CD4-positive, CD25-positive, alpha-beta regulatory T cell (primary cell): ENCODE data around the gene TMEM181. TPM values are rescaled to one million over a fixed set of nuclear protein-coding genes. Genes with fewer than 3 reads are reported as not detected.

Experiments used
- ATAC-seq, 2 donors: fragments of 150-1000 bp; cut with Tn5 transposase; one replicate each; pipeline ENCODE4 v1.10.0; 2021; ENCODE audit warnings: low read depth in 2 of 2, moderate number of reproducible peaks in 2 of 2, moderate library complexity in 1 of 2
- DNase-seq, 3 donors: peaks; one replicate each; pipeline versions ENCODE4 v3.0.0 to v3.0.0-alpha.2; 2012 to 2022; ENCODE audit warnings: mixed read lengths in 1 of 3
- H3K27ac ChIP-seq: one replicate; pipeline ENCODE4 v1.7.0; 2013; ENCODE audit warnings: mild to moderate bottlenecking, low read length; ENCODE audit not compliant: insufficient read depth, poor library complexity, severe bottlenecking
- H3K27me3 ChIP-seq: one replicate; pipeline ENCODE4 v1.7.0; 2013; ENCODE audit warnings: low read length; ENCODE audit not compliant: control insufficient read depth, insufficient read depth
- H3K36me3 ChIP-seq: one replicate; pipeline ENCODE4 v1.7.0; 2013; ENCODE audit warnings: mild to moderate bottlenecking, low read length, moderate library complexity; ENCODE audit not compliant: control insufficient read depth, insufficient read depth
- H3K4me1 ChIP-seq: 2 replicates; pipeline ENCODE4 v1.7.0; 2013; ENCODE audit warnings: mild to moderate bottlenecking, low read length; ENCODE audit not compliant: insufficient read depth, control insufficient read depth, poor library complexity, severe bottlenecking
- H3K4me3 ChIP-seq: one replicate; pipeline ENCODE4 v1.7.0; 2013; ENCODE audit warnings: low read depth, mild to moderate bottlenecking, low read length, moderate library complexity
- H3K9me3 ChIP-seq, 2 experiments: 1 replicate in 1 of 2; 2 replicates in 1 of 2; pipeline ENCODE4 v1.7.0; 2013; ENCODE audit warnings: low read length in 2 of 2, mild to moderate bottlenecking in 1 of 2, moderate library complexity in 1 of 2; ENCODE audit not compliant: control insufficient read depth in 2 of 2
- H3K27ac Mint-ChIP-seq, 3 donors: one replicate each; pipeline ENCODE4 v1.8.0; 2020 to 2022; ENCODE audit warnings: mild to moderate bottlenecking in 3 of 3, mixed read lengths in 3 of 3, moderate library complexity in 2 of 3
- H3K27me3 Mint-ChIP-seq: one replicate; pipeline ENCODE4 v1.8.0; 2022; ENCODE audit warnings: mild to moderate bottlenecking, mixed read lengths
- H3K36me3 Mint-ChIP-seq: one replicate; pipeline ENCODE4 v1.8.0; 2020; ENCODE audit warnings: mixed read lengths
- H3K4me1 Mint-ChIP-seq, 4 donors: one replicate each; pipeline ENCODE4 v1.8.0; 2020 to 2022; ENCODE audit warnings: mixed read lengths in 4 of 4, mild to moderate bottlenecking in 1 of 4
- H3K4me3 Mint-ChIP-seq, 4 donors: one replicate each; pipeline ENCODE4 v1.8.0; 2020 to 2022; ENCODE audit warnings: mild to moderate bottlenecking in 4 of 4, mixed read lengths in 4 of 4, moderate library complexity in 3 of 4
- H3K9me3 Mint-ChIP-seq, 7 donors: one replicate each; pipeline ENCODE4 v1.8.0; 2020 to 2022; ENCODE audit warnings: mixed read lengths in 7 of 7, mild to moderate bottlenecking in 3 of 7, moderate library complexity in 2 of 7
- polyA plus RNA-seq, 4 donors: library from polyadenylated mRNA; unstranded; fragments of 300-500 nt; fragmentation: Illumina TruSeq; gene quantifications; one replicate each; pipeline ENCODE4 v1.2.3, GENCODE V29; 2021
- total RNA-seq: library from RNA; stranded (reverse); gene quantifications from one replicate; pipeline ENCODE4 v1.2.3, GENCODE V29; 2022

TMEM181 gene
- total and polyA plus RNA-seq, 5 donors from 2014 or later: 4.9 to 21.2 (median 5.6) TPM

GRCh38 chr6:158640519-158640918 is 80.6 kb downstream of the TMEM181 start:
- peaks cover 32 to 78% (median 56%) of the 10 kb centered on the region in 4 donors for H3K4me1 Mint-ChIP-seq
- peaks cover 31% of the 10 kb centered on the region for H3K36me3 ChIP-seq
- DNase-seq (no peak), ATAC-seq (no peak)
- peak overlapping the region; percentile 59 to 84 (median 73) for H3K4me3 Mint-ChIP-seq
- H3K4me1 ChIP-seq: peaks cover 49% of the 10 kb centered on the region
- no peaks in the 10 kb centered on the region for H3K9me3 ChIP-seq
- peaks cover 28% of the 10 kb centered on the region for H3K36me3 Mint-ChIP-seq
- peak overlapping the region; percentile 51 for H3K4me3 ChIP-seq
- H3K27ac ChIP-seq: peak overlapping the region; percentile 57
- no peaks in the 10 kb centered on the region for H3K27me3 Mint-ChIP-seq
- H3K27me3 ChIP-seq: no peaks in the 10 kb centered on the region
- H3K9me3 Mint-ChIP-seq: peaks cover 0 to 2% (median 0%) of the 10 kb centered on the region in 7 donors
- H3K27ac Mint-ChIP-seq: peak overlapping the region; percentile 76 to 83 (median 79)

GRCh38 chr6:158642097-158642601 is 82.3 kb downstream of the TMEM181 start:
- no peak for DNase-seq
- Histone ChIP-seq H3K27ac (peak overlapping the region; percentile 96), H3K9me3 (no peaks in the 10 kb centered on the region), H3K4me3 (peak overlapping the region; percentile 98), H3K4me1 (peaks cover 48% of the 10 kb centered on the region), H3K27me3 (no peaks in the 10 kb centered on the region), H3K36me3 (peaks cover 17% of the 10 kb centered on the region)
- Mint-ChIP-seq H3K9me3 (peaks cover 0 to 5% (median 0%) of the 10 kb centered on the region in 7 donors), H3K4me1 (peaks cover 37 to 78% (median 55%) of the 10 kb centered on the region in 4 donors), H3K27ac (peak overlapping the region; percentile 52 to 99 (median 98)), H3K27me3 (no peaks in the 10 kb centered on the region), H3K4me3 (peak overlapping the region; percentile 96 to 100 (median 99)), H3K36me3 (peaks cover 16% of the 10 kb centered on the region)
- ATAC-seq: no peak

- Mint-ChIP-seq H3K4me1 (peaks cover 33 to 76% (median 53%) of the 10 kb centered on the region in 4 donors), H3K9me3 (peaks cover 0 to 5% (median 0%) of the 10 kb centered on the region in 7 donors), H3K4me3 (peak overlapping the region; percentile 96 to 100 (median 99)), H3K27ac (peak overlapping the region; percentile 82 to 99 (median 98)), H3K27me3 (no peaks in the 10 kb centered on the region), H3K36me3 (peaks cover 16% of the 10 kb centered on the region)
- DNase-seq (peak in 1 of 3 donors; percentile 28), ATAC-seq (no peak)
- Histone ChIP-seq H3K4me1 (peaks cover 51% of the 10 kb centered on the region), H3K27me3 (no peaks in the 10 kb centered on the region), H3K36me3 (peaks cover 11% of the 10 kb centered on the region), H3K4me3 (peak overlapping the region; percentile 98), H3K9me3 (no peaks in the 10 kb centered on the region), H3K27ac (peak overlapping the region; percentile 96)
These were observed 83.9 kb downstream of the TMEM181 start for GRCh38 chr6:158643836-158644230.

DNA sequence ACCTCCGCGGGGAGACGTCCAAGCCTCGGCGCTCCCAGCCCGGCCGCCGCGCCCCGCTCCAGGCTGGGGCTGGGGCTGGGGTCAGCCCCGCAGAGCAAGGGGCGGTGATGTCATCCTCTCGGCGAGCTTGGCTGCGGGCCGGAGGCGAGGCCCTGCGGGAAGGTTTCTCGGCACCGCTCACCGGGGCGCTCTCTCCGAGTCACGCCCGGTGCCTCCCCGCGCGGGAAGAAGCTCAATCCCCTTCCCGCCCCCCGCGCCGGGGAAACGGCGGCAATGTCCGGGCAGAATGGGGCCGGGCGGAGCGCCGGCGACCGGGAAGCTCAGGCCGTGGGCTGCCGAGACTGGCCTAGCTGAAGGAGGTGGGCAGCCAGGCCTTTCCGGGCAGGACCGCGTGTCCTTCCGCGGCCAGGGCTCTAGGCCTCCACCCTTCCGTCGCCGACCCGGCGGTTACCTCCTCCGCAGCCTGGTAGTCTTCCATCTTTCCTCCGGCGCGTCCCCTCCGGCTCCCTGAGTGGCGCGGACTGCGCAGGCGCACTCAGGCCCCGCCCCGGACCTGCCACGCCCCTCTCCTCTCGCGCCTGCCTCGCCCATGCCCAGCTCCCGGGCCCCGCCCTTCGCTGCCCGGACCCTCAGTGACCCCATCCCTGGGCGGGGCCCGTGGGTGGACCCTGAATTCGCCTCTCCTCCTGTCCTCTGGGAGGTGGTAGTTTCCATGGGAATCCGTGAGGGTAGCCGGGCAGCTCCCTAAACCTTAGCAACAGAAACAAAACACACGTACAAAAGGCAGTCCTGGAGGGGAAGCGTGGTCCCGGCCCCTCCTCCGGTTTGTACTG is 84.6 kb downstream of the TMEM181 start, which contains the start of gene DYNLT1:
TSS of gene DYNLT1 (minus strand) at position 513 of the 833 bp plus-strand sequence. CDS start at position 478, 35 bp downstream.
- peaks cover 16% of the 10 kb centered on the region for H3K36me3 Mint-ChIP-seq
- Histone ChIP-seq H3K27ac (peak within 1 kb of the TSS; percentile 96), H3K9me3 (no peaks in the 10 kb centered on the region), H3K36me3 (peaks cover 10% of the 10 kb centered on the region), H3K4me1 (peaks cover 57% of the 10 kb centered on the region), H3K4me3 (peak within 1 kb of the TSS; percentile 98), H3K27me3 (no peaks in the 10 kb centered on the region)
- H3K4me3 Mint-ChIP-seq: peak within 1 kb of the TSS; percentile 96 to 100 (median 99)
- peak within 1 kb of the TSS; percentile 98 to 99 (median 98) for H3K27ac Mint-ChIP-seq
- H3K4me1 Mint-ChIP-seq: peaks cover 33 to 76% (median 53%) of the 10 kb centered on the region in 4 donors
- ATAC-seq: peak; percentile 74 to 76
- H3K27me3 Mint-ChIP-seq: peaks cover under 1% of the 10 kb centered on the region
- H3K9me3 Mint-ChIP-seq: peaks cover 0 to 5% (median 0%) of the 10 kb centered on the region in 7 donors
- DNase-seq: peak; percentile 81 to 87 (median 86)

GRCh38 chr6:158645064-158646022 is 85.5 kb downstream of the TMEM181 start:
- Histone ChIP-seq H3K27me3 (no peaks in the 10 kb centered on the region), H3K27ac (peak overlapping the region; percentile 96), H3K9me3 (no peaks in the 10 kb centered on the region), H3K4me3 (peak overlapping the region; percentile 98), H3K4me1 (peaks cover 59% of the 10 kb centered on the region), H3K36me3 (peaks cover 2% of the 10 kb centered on the region)
- Mint-ChIP-seq H3K4me3 (peak overlapping the region; percentile 84 to 100 (median 94)), H3K36me3 (peaks cover 11% of the 10 kb centered on the region), H3K4me1 (peaks cover 31 to 75% (median 53%) of the 10 kb centered on the region in 4 donors), H3K27me3 (peaks cover 6% of the 10 kb centered on the region), H3K27ac (peak overlapping the region; percentile 96 to 98 (median 98)), H3K9me3 (peaks cover 0 to 5% (median 0%) of the 10 kb centered on the region in 7 donors)
- peak in 1 of 3 donors; percentile 34 for DNase-seq
- ATAC-seq: no peak

DNA sequence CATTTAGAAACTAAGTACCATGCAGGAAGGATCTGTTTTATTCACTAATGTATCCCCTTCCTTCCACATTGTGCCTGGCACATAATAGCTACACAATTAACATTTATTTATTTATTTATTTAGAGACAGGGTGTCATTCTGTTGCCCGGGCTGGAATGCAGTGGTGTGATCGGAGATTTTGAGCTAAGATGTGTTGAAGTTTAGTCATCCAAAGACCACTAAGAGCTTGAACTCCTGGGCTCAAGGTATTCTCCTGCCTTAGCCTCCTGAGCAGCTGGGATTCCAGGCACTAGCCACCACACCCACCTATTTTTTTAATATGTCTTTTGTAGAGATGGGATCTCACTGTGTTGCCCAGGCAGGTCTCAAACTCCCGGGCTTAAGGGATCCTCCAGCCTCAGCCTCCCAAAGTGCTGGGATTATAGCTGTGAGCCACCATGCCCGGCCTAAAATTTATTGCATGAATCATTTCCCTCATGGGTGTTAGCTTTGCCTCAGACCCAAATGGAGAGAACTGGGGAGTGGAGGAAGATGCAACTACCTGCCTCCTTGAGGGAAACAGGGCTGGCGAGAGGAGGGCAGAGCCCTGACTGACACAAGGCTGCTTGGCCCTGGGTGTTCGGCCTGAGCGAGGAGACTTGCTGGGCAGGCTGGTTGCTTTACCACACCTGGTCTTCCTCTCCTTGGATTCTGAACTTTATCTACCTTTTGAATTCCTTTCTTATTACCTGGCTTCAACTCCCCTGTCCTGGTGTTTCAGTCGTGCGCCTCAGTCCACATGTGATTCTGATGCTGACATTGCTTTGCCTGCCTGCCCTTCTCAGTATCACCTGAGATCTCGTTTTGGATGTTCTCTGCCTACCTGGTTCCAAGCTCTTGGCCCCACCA is 86.4 kb downstream of the TMEM181 start:
- peaks cover 6% of the 10 kb centered on the region for H3K27me3 Mint-ChIP-seq
- Histone ChIP-seq H3K27me3 (no peaks in the 10 kb centered on the region), H3K4me3 (no peak overlapping the region), H3K9me3 (no peaks in the 10 kb centered on the region), H3K27ac (peak overlapping the region; percentile 20), H3K4me1 (peaks cover 57% of the 10 kb centered on the region), H3K36me3 (no peaks in the 10 kb centered on the region)
- DNase-seq: no peak
- ATAC-seq: no peak
- H3K9me3 Mint-ChIP-seq: peaks cover 0 to 3% (median 0%) of the 10 kb centered on the region in 7 donors
- peak overlapping the region; percentile 84 to 100 (median 94) for H3K4me3 Mint-ChIP-seq
- peak overlapping the region; percentile 60 to 98 (median 96) for H3K27ac Mint-ChIP-seq
- H3K4me1 Mint-ChIP-seq: peaks cover 22 to 73% (median 49%) of the 10 kb centered on the region in 4 donors
- H3K36me3 Mint-ChIP-seq: peaks cover 6% of the 10 kb centered on the region
